Adrenal gland (tissue), 12 donors: Measurements from ENCODE around the gene USP40. TPM values are rescaled to one million over a fixed set of nuclear protein-coding genes. Genes with fewer than 3 reads are reported as not detected.

ENCODE experiments used
- DNase-seq, 7 donors: peaks; one replicate each; pipeline ENCODE4 v3.0.0-alpha.2; 2019 to 2020
- H3K27ac ChIP-seq, 5 donors: fragments of 200-600 bp; sonication (generic) in 4 of 5; 1 replicate in 3 of 5; 2 replicates in 2 of 5; pipeline versions ENCODE4 v1.5.1 to v1.8.0; 2016 to 2020; ENCODE audit warnings: mild to moderate bottlenecking in 1 of 5
- H3K27me3 ChIP-seq: fragments of 200-600 bp; 2 replicates; pipeline ENCODE4 v1.8.0; 2021
- H3K36me3 ChIP-seq, 2 donors: fragments of 200-600 bp; replicated peaks in 1 of 2; 1 replicate in 1 of 2; 2 replicates in 1 of 2; pipeline versions ENCODE4 v1.5.1 to v1.8.0; 2018 to 2022
- H3K4me1 ChIP-seq, 2 donors: fragments of 200-600 bp; replicated peaks in 1 of 2; 1 replicate in 1 of 2; 2 replicates in 1 of 2; pipeline versions ENCODE4 v1.5.1 to v1.8.0; 2018 to 2021
- H3K4me3 ChIP-seq, 4 donors: fragments of 200-600 bp; sonication (generic) in 3 of 4; one replicate each; pipeline ENCODE4 v1.5.1; 2016 to 2018
- H3K9me3 ChIP-seq, 3 donors: fragments of 200-600 bp; sonication (generic) in 1 of 3; replicated peaks in 1 of 3; 1 replicate in 2 of 3; 2 replicates in 1 of 3; pipeline versions ENCODE4 v1.5.1 to v1.8.0; 2016 to 2021
- CTCF ChIP-seq, 6 experiments: fragments of 450-650 bp in 4 of 6; fragments of 200-600 bp in 2 of 6; sonication (generic) in 1 of 6; IDR thresholded peaks; 1 replicate in 5 of 6; 2 replicates in 1 of 6; pipeline versions ENCODE4 v1.5.1 to v1.8.0; 2016 to 2021; ENCODE audit warnings: antibody characterized with exemption in 6 of 6, mild to moderate bottlenecking in 2 of 6, moderate library complexity in 1 of 6
- POLR2A ChIP-seq, 2 donors: fragments of 450-650 bp; IDR thresholded peaks; one replicate each; pipeline ENCODE4 v1.6.1; 2017; ENCODE audit warnings: antibody characterized with exemption in 2 of 2, mild to moderate bottlenecking in 2 of 2, moderate library complexity in 1 of 2
- WGBS, 4 donors: extraction: QIAGEN DNeasy Blood & Tissue Kit in 2 of 4; methylation state at CpG; one replicate each; pipeline versions ENCODE4 v1.1.5 to v1.1.7; 2013 to 2017; 5-methylcytosine and 5-hydroxymethylcytosine counted together
- intact Hi-C, 2 donors: fragments of 100-400 bp; cut with DNase I; formaldehyde crosslinking; loops; one replicate each; pipeline versions ENCODE4 v1.14.1 to v1.15.0; 2022 to 2023
- polyA plus RNA-seq, 3 donors: library from polyadenylated mRNA; stranded (reverse); fragments of 200-250 nt in 2 of 3; fragments of 350-450 nt in 1 of 3; fragmentation: Illumina TruSeq in 1 of 3; extraction: RNeasy Lipid Tissue Mini Kit (QIAGEN cat#74804) in 1 of 3; gene quantifications; one replicate each; pipeline ENCODE4 v1.2.3, GENCODE V29; 2013 to 2014
- total RNA-seq, 9 donors: library from RNA; depleted of rRNA in 4 of 9; stranded (reverse); fragments of >200 nt in 4 of 9; fragments of 120-200 nt in 1 of 9; fragmentation: NEBNext Ultra II Directional in 1 of 9; extraction: Animal tissue kit (Norgen Biotek cat#: 25700) in 1 of 9; gene quantifications; one replicate each; pipeline versions ENCODE4 v1.1.0 to v1.2.4, GENCODE V29; 2013 to 2023
- donor health status: healthy with polysubstance abuse.
- donor health status: Bipolar disorder and iron deficiency.
- donor health status: DM: yes; HTN: yes; CAD: no.
- donor health status: DM: no; HTN: no; CAD: no.
- donor health status: DM: no; HTN: no; CAD: no.
- donor health status: DM: yes; HTN: yes; CAD: no.

USP40 gene
- total and polyA plus RNA-seq, 12 donors, result 25.1 to 98.7 (median 46.3) TPM

GRCh38 chr2:233553366-233553765, 13.2 kb downstream of the USP40 start:
- no peaks in the 10 kb centered on the region for H3K27me3 ChIP-seq

GRCh38 chr2:233551491-233551890, 15.1 kb downstream of the USP40 start:
- H3K9me3 ChIP-seq, result no peaks in the 10 kb centered on the region
- H3K27ac ChIP-seq, result no peak overlapping the region
- H3K4me3 ChIP-seq, result no peak overlapping the region
- 70 to 80% (median 74%) methylated on average over 4 of the region's 4 CpGs for WGBS, 4 donors
- no peaks in the 10 kb centered on the region for H3K27me3 ChIP-seq
- TF ChIP-seq CTCF (IDR thresholded peaks at IDR 0.05) (no peak), POLR2A (IDR thresholded peaks at IDR 0.05) (no peak)
- DNase-seq, result no peak
- peaks cover 0 to 49% of the 10 kb centered on the region in 2 donors for H3K36me3 ChIP-seq
- H3K4me1 ChIP-seq, result no peaks in the 10 kb centered on the region
- intact Hi-C loops, result no loop called here

More at GRCh38 chr2:233553366-233553765, 13.2 kb downstream of the USP40 start:
- Histone ChIP-seq H3K9me3 (no peaks in the 10 kb centered on the region), H3K36me3 (peaks cover 0 to 39% of the 10 kb centered on the region in 2 donors), H3K4me1 (peaks cover 8 to 11% of the 10 kb centered on the region in 2 donors), H3K27ac (no peak overlapping the region), H3K4me3 (no peak overlapping the region)
- no peak for DNase-seq
- intact Hi-C loops, result no loop called here
- TF ChIP-seq POLR2A (IDR thresholded peaks at IDR 0.05) (no peak), CTCF (IDR thresholded peaks at IDR 0.05) (no peak)

- WGBS, 4 donors, result 92 to 98% (median 94%) methylated on average over 4 of the region's 4 CpGs
- intact Hi-C loops, result no loop called here
- Histone ChIP-seq H3K4me3 (no peak overlapping the region), H3K27ac (no peak overlapping the region), H3K4me1 (peaks cover 0 to 3% of the 10 kb centered on the region in 2 donors), H3K9me3 (no peaks in the 10 kb centered on the region), H3K27me3 (no peaks in the 10 kb centered on the region), H3K36me3 (peaks cover 0 to 31% of the 10 kb centered on the region in 2 donors)
- DNase-seq, result no peak
- no peak for TF ChIP-seq POLR2A (IDR thresholded peaks at IDR 0.05)
Measured at GRCh38 chr2:233546774-233547173, 19.8 kb downstream of the USP40 start.

GRCh38 chr2:233546101-233546500, 20.5 kb downstream of the USP40 start:
- Histone ChIP-seq H3K27ac (no peak overlapping the region), H3K4me1 (peaks cover 0 to 3% of the 10 kb centered on the region in 2 donors), H3K36me3 (peaks cover 0 to 31% of the 10 kb centered on the region in 2 donors), H3K9me3 (no peaks in the 10 kb centered on the region), H3K4me3 (no peak overlapping the region), H3K27me3 (no peaks in the 10 kb centered on the region)
- intact Hi-C loops, result no loop called here
- TF ChIP-seq POLR2A (IDR thresholded peaks at IDR 0.05) (no peak), CTCF (IDR thresholded peaks at IDR 0.05) (no peak)
- DNase-seq, result no peak

- TF ChIP-seq POLR2A (IDR thresholded peaks at IDR 0.05), result no peak
- TF ChIP-seq CTCF (IDR thresholded peaks at IDR 0.05), result no peak
- peak in 5 of 7 donors; percentile 38 to 68 (median 48) for DNase-seq
- peak overlapping the region in 3 of 5 donors; percentile 2 to 27 (median 27) for H3K27ac ChIP-seq
- 60 to 74% (median 66%) methylated on average over 5 of the region's 5 CpGs for WGBS, 4 donors
- intact Hi-C loops, result no loop called here
- peaks cover 0 to 3% of the 10 kb centered on the region in 2 donors for H3K4me1 ChIP-seq
- H3K9me3 ChIP-seq, result no peaks in the 10 kb centered on the region
- H3K4me3 ChIP-seq, result no peak overlapping the region
- no peaks in the 10 kb centered on the region for H3K27me3 ChIP-seq
- H3K36me3 ChIP-seq, result peaks cover 0 to 26% of the 10 kb centered on the region in 2 donors
Measured at GRCh38 chr2:233544200-233544610, 22.4 kb downstream of the USP40 start.
